PC-9 (cell line): Measurements from ENCODE around the gene BCAT1. TPM values are rescaled to one million over a fixed set of nuclear protein-coding genes. Genes with fewer than 3 reads are reported as not detected.
"Not testable (repeated sequence)": the region's sequence is repeated elsewhere in the genome, so short reads cannot be mapped to it uniquely, and the experiment has no call there.

ENCODE experiments used
- BruUV-seq: library from RNA; stranded (reverse); fragments of 400-500 nt; replicated peaks from 2 replicates; lab custom pipeline; 2021; lab: Mats Ljungman, UMichigan
- CTCF ChIA-PET: fragments of 300-600 bp; sonication (Branson Sonifier 250); formaldehyde crosslinking; loops from one replicate; lab custom pipeline; 2022; ENCODE audit warnings: antibody characterized with exemption; lab: Charles Lee
- POLR2A ChIA-PET: fragments of 300-600 bp; sonication (Branson Sonifier 250); formaldehyde crosslinking; loops from one replicate; lab custom pipeline; 2022; ENCODE audit warnings: antibody characterized with exemption; ENCODE audit not compliant: unreplicated experiment; lab: Charles Lee
- DNase-seq, 2 experiments: peaks; one replicate each; pipeline versions ENCODE4 v3.0.0 to v3.0.0-alpha.2; 2015 to 2022; ENCODE audit warnings: mixed read lengths in 1 of 2
- H2AFZ ChIP-seq: fragments of 200-600 bp; sonication (generic); 2 replicates; pipeline ENCODE4 v1.8.1; 2017; ENCODE audit warnings: antibody characterized with exemption
- H3F3A ChIP-seq: fragments of 200-600 bp; sonication (generic); 2 replicates; pipeline ENCODE4 v1.8.1; 2017; ENCODE audit warnings: antibody characterized with exemption, mild to moderate bottlenecking, low read depth; ENCODE audit not compliant: insufficient read depth
- H3K27ac ChIP-seq: fragments of 200-600 bp; sonication (generic); 2 replicates; pipeline ENCODE4 v1.6.1; 2016; ENCODE audit warnings: mixed run types
- H3K27me3 ChIP-seq: fragments of 200-600 bp; sonication (generic); 2 replicates; pipeline ENCODE4 v1.6.1; 2016; ENCODE audit warnings: low read depth, mixed run types; ENCODE audit not compliant: insufficient read depth
- H3K36me3 ChIP-seq: fragments of 200-600 bp; sonication (generic); 2 replicates; pipeline ENCODE4 v1.6.1; 2016; ENCODE audit warnings: low read depth, mixed run types
- H3K4me1 ChIP-seq: fragments of 200-600 bp; sonication (generic); replicated peaks from 2 replicates; pipeline ENCODE4 v1.6.1; 2016; ENCODE audit warnings: mixed run types; ENCODE audit not compliant: insufficient read depth
- H3K4me2 ChIP-seq: fragments of 200-600 bp; sonication (generic); 2 replicates; pipeline ENCODE4 v1.6.1; 2017; ENCODE audit warnings: mixed run types
- H3K4me3 ChIP-seq: fragments of 200-600 bp; sonication (generic); 2 replicates; pipeline ENCODE4 v1.6.1; 2016; ENCODE audit warnings: mixed run types
- H3K79me2 ChIP-seq: fragments of 200-600 bp; sonication (generic); 2 replicates; pipeline ENCODE4 v1.6.1; 2017; ENCODE audit warnings: low read depth, mixed run types
- H3K9me2 ChIP-seq: fragments of 200-600 bp; sonication (generic); 2 replicates; pipeline ENCODE4 v1.8.1; 2017; ENCODE audit warnings: mild to moderate bottlenecking; ENCODE audit not compliant: insufficient read depth
- H3K9me3 ChIP-seq: fragments of 200-600 bp; sonication (generic); 2 replicates; pipeline ENCODE4 v1.8.1; 2016; ENCODE audit warnings: low read depth; ENCODE audit not compliant: insufficient read depth
- H4K20me1 ChIP-seq: fragments of 200-600 bp; sonication (generic); 2 replicates; pipeline ENCODE4 v1.8.1; 2017; ENCODE audit not compliant: insufficient read depth
- CTCF ChIP-seq: fragments of 200-600 bp; sonication (generic); conservative IDR thresholded peaks from 2 replicates; pipeline ENCODE4 v1.6.1; 2017; ENCODE audit warnings: mixed run types, antibody characterized with exemption, mild to moderate bottlenecking, moderate library complexity
- EZH2 ChIP-seq: fragments of 200-600 bp; sonication (generic); IDR thresholded peaks from 2 replicates; pipeline ENCODE4 v1.8.0; 2017; ENCODE audit warnings: antibody characterized with exemption, low read depth
- intact Hi-C: fragments of 100-400 bp; cut with micrococcal nuclease; formaldehyde crosslinking; loops from one replicate; pipeline ENCODE4 v1.10.0; 2022; ENCODE audit not compliant: unreplicated experiment
- total RNA-seq: library from RNA; stranded (reverse); gene quantifications from 2 replicates; pipeline ENCODE4 v1.2.3, GENCODE V29; 2021

BCAT1 gene
- total RNA-seq, 1 experiment from 2014 or later, result 78.6 TPM

- H3K4me3 ChIP-seq, result no peak overlapping the region
- H3K27me3 ChIP-seq, result 0 out of 2 replicates have a peak, but pooled peaks cover 5% of the 10 kb centered on the region
- no peak overlapping the region for H2AFZ ChIP-seq
- no peaks in the 10 kb centered on the region for H3K36me3 ChIP-seq
- H3K9me3 ChIP-seq, result no peaks in the 10 kb centered on the region
- ChIA-PET POLR2A (no interaction called here), CTCF (no interaction called here)
- intact Hi-C loops, result no loop called here
- no peaks in the 10 kb centered on the region for H4K20me1 ChIP-seq
- no peaks in the 10 kb centered on the region for H3K9me2 ChIP-seq
- TF ChIP-seq CTCF (no peak), EZH2 (no peak)
- DNase-seq, result no peak
- H3K79me2 ChIP-seq, result no peaks in the 10 kb centered on the region
- H3K4me1 ChIP-seq, result no peaks in the 10 kb centered on the region
- no TSS peak for BruUV-seq
- no peak overlapping the region for H3K4me2 ChIP-seq
- H3F3A ChIP-seq, result no peaks in the 10 kb centered on the region
- no peak overlapping the region for H3K27ac ChIP-seq
Observed at GRCh38 chr12:24815114-24815423, 133.8 kb downstream of the BCAT1 start.

- Histone ChIP-seq H3K4me1 (no peaks in the 10 kb centered on the region), H3K27me3 (0 out of 2 replicates have a peak, but pooled peaks cover 5% of the 10 kb centered on the region), H3K4me3 (no peak overlapping the region), H4K20me1 (no peaks in the 10 kb centered on the region), H3F3A (no peaks in the 10 kb centered on the region), H3K9me3 (no peaks in the 10 kb centered on the region), H3K36me3 (no peaks in the 10 kb centered on the region), H3K79me2 (no peaks in the 10 kb centered on the region), H3K9me2 (no peaks in the 10 kb centered on the region), H3K27ac (no peak overlapping the region), H3K4me2 (no peak overlapping the region), H2AFZ (no peak overlapping the region)
- TF ChIP-seq CTCF (no peak), EZH2 (no peak)
- intact Hi-C loops, result no loop called here
- CTCF ChIA-PET, result interaction anchor here (0.7 kb wide), 1 partner anchor 1958 kb away, joined by 3 read pairs; no protein-coding TSS in a partner anchor
- POLR2A ChIA-PET, result interaction anchor here (0.6 kb wide), 1 partner anchor 484 kb away, joined by 6 read pairs; no protein-coding TSS in a partner anchor
- BruUV-seq, result no TSS peak
- no peak for DNase-seq
Observed at GRCh38 chr12:24814379-24815113, 134.4 kb downstream of the BCAT1 start.

- CTCF ChIA-PET, result no interaction called here
- Histone ChIP-seq H3K27ac (no peak overlapping the region), H4K20me1 (no peaks in the 10 kb centered on the region), H3K9me3 (no peaks in the 10 kb centered on the region), H2AFZ (no peak overlapping the region), H3F3A (no peaks in the 10 kb centered on the region), H3K4me2 (no peak overlapping the region), H3K27me3 (no peaks in the 10 kb centered on the region), H3K36me3 (no peaks in the 10 kb centered on the region), H3K4me3 (no peak overlapping the region), H3K79me2 (no peaks in the 10 kb centered on the region), H3K9me2 (no peaks in the 10 kb centered on the region), H3K4me1 (no peaks in the 10 kb centered on the region)
- DNase-seq, result no peak
- POLR2A ChIA-PET, result no interaction called here
- BruUV-seq, result no TSS peak
- intact Hi-C loops, result no loop called here
- TF ChIP-seq EZH2, result no peak
Observed at GRCh38 chr12:24810378-24810777, 138.5 kb downstream of the BCAT1 start.

- CTCF ChIA-PET, POLR2A ChIA-PET, H3K9me3 ChIP-seq: not testable (repeated sequence)
Observed at GRCh38 chr12:24809306-24809705, 139.6 kb downstream of the BCAT1 start.

More at GRCh38 chr12:24809306-24809705, 139.6 kb downstream of the BCAT1 start:
- H4K20me1 ChIP-seq, DNase-seq, H3K4me1 ChIP-seq, H2AFZ ChIP-seq, H3F3A ChIP-seq, H3K4me2 ChIP-seq, H3K36me3 ChIP-seq, H3K4me3 ChIP-seq, H3K79me2 ChIP-seq, intact Hi-C loops, H3K27ac ChIP-seq, H3K27me3 ChIP-seq, H3K9me2 ChIP-seq, BruUV-seq: not testable (repeated sequence)
